Breast epithelium (tissue), 3 donors: Measurements from ENCODE around the gene ZNF76.

Experiments used
- POLR2AphosphoS5 ChIP-seq, 3 donors: sonication (generic); formaldehyde crosslinking; IDR thresholded peaks; one replicate each; pipeline ENCODE4 v1.6.1; 2017; ENCODE audit warnings: antibody characterized with exemption in 3 of 3
- TF ChIP-seq, protein P1 (sequence below), 3 donors: fragments of 450-650 bp; IDR thresholded peaks; one replicate each; pipeline ENCODE4 v1.5.1; 2016 to 2017; ENCODE audit warnings: antibody characterized with exemption in 3 of 3, mild to moderate bottlenecking in 3 of 3, moderate library complexity in 3 of 3

- TF ChIP-seq, protein P1, sequence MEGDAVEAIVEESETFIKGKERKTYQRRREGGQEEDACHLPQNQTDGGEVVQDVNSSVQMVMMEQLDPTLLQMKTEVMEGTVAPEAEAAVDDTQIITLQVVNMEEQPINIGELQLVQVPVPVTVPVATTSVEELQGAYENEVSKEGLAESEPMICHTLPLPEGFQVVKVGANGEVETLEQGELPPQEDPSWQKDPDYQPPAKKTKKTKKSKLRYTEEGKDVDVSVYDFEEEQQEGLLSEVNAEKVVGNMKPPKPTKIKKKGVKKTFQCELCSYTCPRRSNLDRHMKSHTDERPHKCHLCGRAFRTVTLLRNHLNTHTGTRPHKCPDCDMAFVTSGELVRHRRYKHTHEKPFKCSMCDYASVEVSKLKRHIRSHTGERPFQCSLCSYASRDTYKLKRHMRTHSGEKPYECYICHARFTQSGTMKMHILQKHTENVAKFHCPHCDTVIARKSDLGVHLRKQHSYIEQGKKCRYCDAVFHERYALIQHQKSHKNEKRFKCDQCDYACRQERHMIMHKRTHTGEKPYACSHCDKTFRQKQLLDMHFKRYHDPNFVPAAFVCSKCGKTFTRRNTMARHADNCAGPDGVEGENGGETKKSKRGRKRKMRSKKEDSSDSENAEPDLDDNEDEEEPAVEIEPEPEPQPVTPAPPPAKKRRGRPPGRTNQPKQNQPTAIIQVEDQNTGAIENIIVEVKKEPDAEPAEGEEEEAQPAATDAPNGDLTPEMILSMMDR (IDR thresholded peaks at IDR 0.05), result no peak
- no peak for TF ChIP-seq POLR2AphosphoS5 (IDR thresholded peaks at IDR 0.05)
These were observed 50.8 kb downstream of the ZNF76 start for GRCh38 chr6:35310265-35310831.
